Mucosa of rectum (tissue), 2 donors: Measurements from ENCODE around the gene SYN1.

Experiments used
- H3K27ac ChIP-seq, 2 donors: one replicate each; pipeline ENCODE4 v1.7.0; 2013; ENCODE audit warnings: inconsistent platforms in 2 of 2, low read depth in 2 of 2, low read length in 2 of 2
- H3K27me3 ChIP-seq, 2 donors: one replicate each; pipeline ENCODE4 v1.7.0; 2013; ENCODE audit warnings: low read length in 2 of 2; ENCODE audit not compliant: control insufficient read depth in 2 of 2, insufficient read depth in 2 of 2
- H3K36me3 ChIP-seq, 2 donors: one replicate each; pipeline ENCODE4 v1.7.0; 2013; ENCODE audit warnings: low read length in 2 of 2; ENCODE audit not compliant: control insufficient read depth in 2 of 2, insufficient read depth in 2 of 2
- H3K4me1 ChIP-seq, 2 donors: one replicate each; pipeline ENCODE4 v1.7.0; 2013; ENCODE audit warnings: low read length in 2 of 2, mild to moderate bottlenecking in 1 of 2; ENCODE audit not compliant: control insufficient read depth in 2 of 2, insufficient read depth in 2 of 2
- H3K4me3 ChIP-seq, 2 donors: one replicate each; pipeline ENCODE4 v1.7.0; 2013; ENCODE audit warnings: low read length in 2 of 2
- H3K9ac ChIP-seq, 2 donors: one replicate each; pipeline ENCODE4 v1.7.0; 2013; ENCODE audit warnings: low read length in 2 of 2, low read depth in 1 of 2, mild to moderate bottlenecking in 1 of 2
- H3K9me3 ChIP-seq, 2 donors: one replicate each; pipeline ENCODE4 v1.7.0; 2013; ENCODE audit warnings: low read length in 2 of 2; ENCODE audit not compliant: control insufficient read depth in 2 of 2
- donor health status: healthy.
- donor health status: Normal muscosa, but diverticular disease.

The SYN1 gene

GRCh38 chrX:47543496-47543895, 76.2 kb downstream of the SYN1 start:
- H3K27me3 ChIP-seq, result peaks cover 0 to 4% of the 10 kb centered on the region in 2 donors

GRCh38 chrX:47540754-47541538, 78.7 kb downstream of the SYN1 start:
- Histone ChIP-seq H3K9ac (peak overlapping the region in 1 of 2 donors; percentile 1), H3K4me1 (no peaks in the 10 kb centered on the region), H3K36me3 (no peaks in the 10 kb centered on the region), H3K27me3 (peaks cover 0 to 2% of the 10 kb centered on the region in 2 donors), H3K9me3 (no peaks in the 10 kb centered on the region), H3K4me3 (no peak overlapping the region), H3K27ac (peak overlapping the region; percentile 43 to 63)

More at GRCh38 chrX:47543496-47543895, 76.2 kb downstream of the SYN1 start:
- Histone ChIP-seq H3K9me3 (no peaks in the 10 kb centered on the region), H3K4me3 (no peak overlapping the region), H3K9ac (no peak overlapping the region), H3K4me1 (no peaks in the 10 kb centered on the region), H3K27ac (no peak overlapping the region), H3K36me3 (no peaks in the 10 kb centered on the region)

DNA sequence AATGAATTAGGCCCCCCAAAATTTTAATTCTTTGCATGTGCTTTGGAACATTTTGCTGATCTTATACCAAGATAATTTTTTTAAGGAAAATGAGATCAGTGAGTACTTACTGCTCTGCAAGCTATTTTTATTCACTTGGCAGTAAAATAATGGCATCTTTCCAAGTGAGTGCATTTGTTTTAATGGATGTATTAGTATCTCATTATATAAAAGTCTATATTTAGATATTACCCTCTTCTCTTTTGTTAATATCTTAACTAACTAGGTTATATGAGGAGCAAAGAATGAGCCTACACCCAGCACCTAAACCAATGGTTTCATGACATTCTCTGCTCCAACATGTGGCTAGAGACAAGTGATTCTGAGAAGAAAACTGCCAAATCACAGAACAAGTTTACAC, 79.8 kb downstream of the SYN1 start:
- no peaks in the 10 kb centered on the region for H3K9me3 ChIP-seq
- no peak overlapping the region for H3K4me3 ChIP-seq
- H3K4me1 ChIP-seq, result no peaks in the 10 kb centered on the region
- no peak overlapping the region for H3K9ac ChIP-seq
- H3K27me3 ChIP-seq, result peaks cover 0 to 2% of the 10 kb centered on the region in 2 donors
- no peak overlapping the region for H3K27ac ChIP-seq
- H3K36me3 ChIP-seq, result no peaks in the 10 kb centered on the region

DNA sequence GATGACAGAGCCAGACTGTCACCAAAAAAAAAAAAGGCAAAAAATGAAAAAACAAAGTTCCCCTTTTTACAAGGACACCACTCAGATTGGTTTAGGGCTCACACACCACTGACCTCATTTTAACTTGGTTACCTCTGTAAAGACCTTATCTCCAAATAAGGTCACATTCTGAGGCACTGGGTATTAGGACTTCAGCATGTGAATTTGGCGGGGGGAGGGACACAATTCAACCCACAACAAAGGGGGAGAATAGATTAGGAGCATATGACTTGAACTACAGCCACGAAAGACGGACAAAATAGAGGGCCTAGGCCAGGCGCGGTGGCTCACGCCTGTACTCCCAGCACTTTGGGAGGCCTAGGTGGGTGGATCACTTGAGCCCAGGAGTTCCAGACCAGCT, 89.6 kb downstream of the SYN1 start:
- no peaks in the 10 kb centered on the region for H3K27me3 ChIP-seq
- no peak overlapping the region for H3K9ac ChIP-seq
- no peaks in the 10 kb centered on the region for H3K36me3 ChIP-seq
- no peaks in the 10 kb centered on the region for H3K4me1 ChIP-seq
- H3K27ac ChIP-seq, result no peak overlapping the region
- no peak overlapping the region for H3K4me3 ChIP-seq
- H3K9me3 ChIP-seq, result no peaks in the 10 kb centered on the region

- Histone ChIP-seq H3K27me3 (no peaks in the 10 kb centered on the region), H3K9me3 (no peaks in the 10 kb centered on the region), H3K36me3 (no peaks in the 10 kb centered on the region), H3K4me3 (no peak overlapping the region), H3K4me1 (no peaks in the 10 kb centered on the region), H3K9ac (no peak overlapping the region), H3K27ac (no peak overlapping the region)
These were observed 90.1 kb downstream of the SYN1 start for GRCh38 chrX:47529548-47529947.

DNA sequence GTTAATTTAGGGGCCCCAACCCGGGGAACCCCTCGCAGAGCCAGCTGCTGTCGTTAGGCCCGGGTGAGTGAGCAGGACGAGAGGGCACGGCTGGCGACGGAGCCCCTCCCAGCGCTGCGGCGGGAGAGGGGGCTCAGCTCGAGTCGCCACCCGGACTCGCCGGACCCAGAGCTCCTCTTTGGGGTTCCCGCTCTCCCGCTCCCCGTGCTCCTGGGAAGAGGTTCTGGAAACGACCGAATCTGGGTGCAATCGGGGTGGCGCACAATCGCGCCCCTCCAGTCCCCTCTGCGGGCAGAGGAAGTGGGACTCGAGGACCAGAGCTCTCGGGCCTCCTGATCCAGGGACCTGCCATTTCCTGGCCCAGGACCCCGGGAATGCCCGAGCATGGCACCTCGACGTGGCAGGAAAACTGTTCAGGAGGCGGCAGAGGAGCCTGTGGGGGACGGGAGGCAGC, 95.9 kb downstream of the SYN1 start:
- Histone ChIP-seq H3K9me3 (no peaks in the 10 kb centered on the region), H3K36me3 (no peaks in the 10 kb centered on the region), H3K27ac (no peak overlapping the region), H3K9ac (peak overlapping the region in 1 of 2 donors; percentile 34), H3K27me3 (no peaks in the 10 kb centered on the region), H3K4me3 (peak overlapping the region; percentile 57 to 60), H3K4me1 (peaks cover 0 to 4% of the 10 kb centered on the region in 2 donors)

DNA sequence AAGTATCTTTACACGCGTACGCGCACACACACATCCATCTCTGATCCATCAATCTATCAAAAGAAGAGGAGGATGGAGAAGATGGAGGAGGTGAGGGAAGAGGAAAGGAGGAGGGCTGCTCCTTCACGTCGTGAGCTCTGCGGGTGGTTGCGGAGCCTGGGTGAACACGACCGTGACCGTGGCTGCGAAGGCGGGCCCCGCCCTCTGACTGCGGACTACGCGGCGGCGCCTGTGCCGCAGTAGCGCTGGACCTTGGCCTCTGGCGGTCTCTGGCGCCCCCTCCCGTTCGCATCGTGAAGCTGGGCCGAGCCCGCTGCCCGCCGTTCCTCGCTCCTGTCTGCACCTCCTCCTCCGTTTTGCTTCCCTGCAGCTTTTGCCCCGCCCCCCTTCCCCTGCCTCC, 96.4 kb downstream of the SYN1 start:
- H3K36me3 ChIP-seq, result no peaks in the 10 kb centered on the region
- H3K9ac ChIP-seq, result peak overlapping the region in 1 of 2 donors; percentile 21
- H3K27ac ChIP-seq, result no peak overlapping the region
- H3K27me3 ChIP-seq, result peaks cover 0 to under 1% of the 10 kb centered on the region in 2 donors
- H3K9me3 ChIP-seq, result no peaks in the 10 kb centered on the region
- peak overlapping the region; percentile 57 to 71 for H3K4me3 ChIP-seq
- H3K4me1 ChIP-seq, result peaks cover 0 to 4% of the 10 kb centered on the region in 2 donors
